HepG2 (cell line): ENCODE results near the gene RB1. TPM values are rescaled to one million over a fixed set of nuclear protein-coding genes. Genes with fewer than 3 reads are reported as not detected.

Experiments used
- ATAC-seq: fragments of 200-7000 bp; cut with Tn5 transposase; 3 replicates; pipeline ENCODE4 v1.9.1; 2020; ENCODE audit warnings: mild to moderate bottlenecking, moderate library complexity
- BruUV-seq: library from RNA; stranded (reverse); fragments of 400-500 nt; replicated peaks from 2 replicates; lab custom pipeline; 2021; lab: Mats Ljungman, UMichigan
- CTCF ChIA-PET: fragments of 300-600 bp; formaldehyde crosslinking; extraction: SDS; loops from one replicate; lab custom pipeline; 2021; ENCODE audit warnings: low total read pairs, inconsistent platforms, low intra/inter-chr PET ratio; lab: Yijun Ruan, JAX
- POLR2A ChIA-PET: fragments of 350-600 bp; sonication (Branson Sonifier 250); formaldehyde crosslinking; loops from one replicate; lab custom pipeline; 2020; ENCODE audit warnings: antibody characterized with exemption, inconsistent platforms; lab: Yijun Ruan, JAX
- DNase-seq: peaks from one replicate; pipeline ENCODE4 v3.0.0-alpha.2; 2015; ENCODE audit warnings: low spot score
- FAIRE-seq: peaks from 3 replicates; lab custom pipeline; 2011; peaks lifted over from hg19 to GRCh38; lab: Jason Lieb, UNC
- H2AFZ ChIP-seq: one replicate; pipeline ENCODE4 v1.6.1; 2011; ENCODE audit warnings: low read length, inconsistent platforms
- H3K27ac ChIP-seq: fragments of 300-600 bp; 3 replicates; pipeline ENCODE4 v1.8.0; 2011; ENCODE audit warnings: mixed run types, mild to moderate bottlenecking, mixed read lengths, low read length, inconsistent platforms; ENCODE audit not compliant: insufficient read depth; ENCODE audit errors: extremely low read length
- H3K27me3 ChIP-seq, 2 experiments: fragments of 200-600 bp in 1 of 2; 2 replicates in 1 of 2; 3 replicates in 1 of 2; pipeline versions ENCODE4 v1.6.0 to v1.8.0; 2011; ENCODE audit warnings: low read length in 2 of 2, mild to moderate bottlenecking in 2 of 2, moderate library complexity in 2 of 2, inconsistent platforms in 1 of 2; ENCODE audit not compliant: insufficient read depth in 2 of 2, control insufficient read depth in 1 of 2
- H3K36me3 ChIP-seq, 2 experiments: fragments of 200-600 bp in 1 of 2; replicated peaks in 1 of 2; 2 replicates in 1 of 2; 3 replicates in 1 of 2; pipeline versions ENCODE4 v1.5.1 to v1.8.0; 2011; ENCODE audit warnings: low read length in 2 of 2, inconsistent platforms in 1 of 2; ENCODE audit not compliant: insufficient read depth in 2 of 2, control insufficient read depth in 1 of 2
- H3K4me1 ChIP-seq: 2 replicates; pipeline ENCODE4 v1.5.1; 2012; ENCODE audit warnings: low read length, inconsistent platforms; ENCODE audit not compliant: insufficient read depth
- H3K4me2 ChIP-seq: 2 replicates; pipeline ENCODE4 v1.6.0; 2011; ENCODE audit warnings: low read depth, low read length, inconsistent platforms
- H3K4me3 ChIP-seq, 3 experiments: fragments of 200-600 bp in 1 of 3; sonication (generic), shearing (Covaris generic) in 1 of 3; replicated peaks in 1 of 3; 2 replicates each; pipeline ENCODE4 v1.5.1; 2011 to 2016; ENCODE audit warnings: low read length in 3 of 3, inconsistent platforms in 2 of 3, low read depth in 2 of 3, mild to moderate bottlenecking in 2 of 3, control low read depth in 1 of 3, mixed read lengths in 1 of 3; ENCODE audit not compliant: insufficient read depth in 1 of 3
- H3K79me2 ChIP-seq: one replicate; pipeline ENCODE4 v1.6.1; 2011; ENCODE audit warnings: low read length, inconsistent platforms; ENCODE audit not compliant: insufficient read depth
- H3K9ac ChIP-seq: 2 replicates; pipeline ENCODE4 v1.6.0; 2011; ENCODE audit warnings: mild to moderate bottlenecking, low read depth, low read length, inconsistent platforms; ENCODE audit not compliant: insufficient read depth
- H3K9me3 ChIP-seq: 2 replicates; pipeline ENCODE4 v1.5.1; 2012; ENCODE audit warnings: mild to moderate bottlenecking, low read length
- H4K20me1 ChIP-seq: 2 replicates; pipeline ENCODE4 v1.6.0; 2011; ENCODE audit warnings: inconsistent platforms, mild to moderate bottlenecking, low read length, moderate library complexity; ENCODE audit not compliant: insufficient read depth
- CBFB ChIP-seq: sonication (generic); formaldehyde crosslinking; IDR thresholded peaks from 2 replicates; pipeline ENCODE4 v1.4.0; 2020; ENCODE audit warnings: missing genetic modification reagents
- CREB1 ChIP-seq, 2 experiments: fragments of 450-650 bp in 1 of 2; IDR thresholded peaks; 2 replicates each; pipeline ENCODE4 v1.6.1; 2016 to 2017; ENCODE audit warnings: control low read depth in 1 of 2, mild to moderate bottlenecking in 1 of 2, missing compliant biosample characterization in 1 of 2, missing genetic modification characterization in 1 of 2
- GTF2F1 ChIP-seq: fragments of 150-350 bp; IDR thresholded peaks from 2 replicates; pipeline ENCODE4 v1.6.1; 2014; ENCODE audit warnings: low read length
- HMGA1 ChIP-seq: sonication (generic); formaldehyde crosslinking; conservative IDR thresholded peaks from 2 replicates; pipeline ENCODE4 v1.4.0; 2020; ENCODE audit warnings: missing genetic modification reagents
- HOXA9 ChIP-seq: sonication (generic); formaldehyde crosslinking; IDR thresholded peaks from 2 replicates; pipeline ENCODE4 v1.8.1; 2022; ENCODE audit warnings: missing genetic modification reagents, mild to moderate bottlenecking, moderate library complexity, borderline replicate concordance
- ISL2 ChIP-seq: sonication (generic); formaldehyde crosslinking; IDR thresholded peaks from 2 replicates; pipeline ENCODE4 v1.5.0; 2020; ENCODE audit warnings: missing genetic modification reagents
- NFIC ChIP-seq: IDR thresholded peaks from 2 replicates; pipeline ENCODE4 v1.6.1; 2012; ENCODE audit warnings: mild to moderate bottlenecking, low read length, inconsistent platforms
- PITX1 ChIP-seq: sonication (generic); formaldehyde crosslinking; IDR thresholded peaks from 2 replicates; pipeline ENCODE4 v1.5.1; 2020; ENCODE audit warnings: mild to moderate bottlenecking, missing genetic modification reagents
- SMARCE1 ChIP-seq: fragments of 450-650 bp; IDR thresholded peaks from 2 replicates; pipeline ENCODE4 v1.6.1; 2017; ENCODE audit warnings: borderline replicate concordance
- SPEN ChIP-seq: sonication (generic); formaldehyde crosslinking; IDR thresholded peaks from 2 replicates; pipeline ENCODE4 v1.5.1; 2020; ENCODE audit warnings: low read depth, mild to moderate bottlenecking, missing genetic modification reagents
- TAF15 ChIP-seq: fragments of 200-400 bp; formaldehyde crosslinking; IDR thresholded peaks from one replicate; pipeline ENCODE4 v1.6.1; 2018; ENCODE audit warnings: mild to moderate bottlenecking, low read depth, low read length; ENCODE audit not compliant: poor library complexity, severe bottlenecking
- TMF1 ChIP-seq: sonication (generic); formaldehyde crosslinking; IDR thresholded peaks from 2 replicates; pipeline ENCODE4 v1.8.1; 2022; ENCODE audit warnings: low read depth, missing genetic modification reagents
- ZKSCAN5 ChIP-seq: sonication (generic); formaldehyde crosslinking; IDR thresholded peaks from 2 replicates; pipeline ENCODE4 v1.5.1; 2020; ENCODE audit warnings: mild to moderate bottlenecking, missing genetic modification reagents
- ZNF12 ChIP-seq: sonication (generic); formaldehyde crosslinking; IDR thresholded peaks from 2 replicates; pipeline ENCODE4 v1.5.0; 2020; ENCODE audit warnings: missing genetic modification reagents
- ZNF510 ChIP-seq: sonication (generic); formaldehyde crosslinking; IDR thresholded peaks from 2 replicates; pipeline ENCODE4 v1.4.0; 2020; ENCODE audit warnings: low read depth, mild to moderate bottlenecking, missing genetic modification reagents
- ZNF629 ChIP-seq: sonication (generic); formaldehyde crosslinking; conservative IDR thresholded peaks from 2 replicates; pipeline ENCODE4 v1.5.0; 2020; ENCODE audit warnings: missing genetic modification reagents
- WGBS: methylation state at CpG from one replicate; pipeline ENCODE4 v1.1.6; 2017; ENCODE audit warnings: low lambda C conversion rate; 5-methylcytosine and 5-hydroxymethylcytosine counted together
- in situ Hi-C: cut with HindIII; loops from 2 replicates; pipeline ENCODE4 v1.10.0; 2017; ENCODE audit warnings: low pct_unique_long_range_greater_than_20kb; ENCODE audit not compliant: extremely low pct_ligation_motif_present
- intact Hi-C: fragments of 100-400 bp; cut with micrococcal nuclease; formaldehyde crosslinking; loops from one replicate; pipeline ENCODE4 v1.10.0; 2022; ENCODE audit not compliant: unreplicated experiment
- polyA plus RNA-seq, 8 experiments: library from polyadenylated mRNA; depleted of rRNA in 3 of 8; stranded (reverse) in 7 of 8; unstranded in 1 of 8; fragments of >200 nt; fragmentation: Illumina TruSeq in 4 of 8; extraction: Trizol in 4 of 8; gene quantifications; 2 replicates each; pipeline versions ENCODE4 v1.2.1 to v1.2.3, GENCODE V29; 2011 to 2016; ENCODE audit warnings: low read depth in 4 of 8, missing spikeins in 1 of 8, mixed read lengths in 1 of 8; ENCODE audit not compliant: insufficient read depth in 1 of 8
- total RNA-seq, 5 experiments: library from RNA; depleted of rRNA; stranded (reverse); fragments of >200 nt; fragmentation: Illumina TruSeq; extraction: Trizol; gene quantifications; 2 replicates each; pipeline ENCODE4 v1.2.3, GENCODE V29; 2016; ENCODE audit warnings: low read depth in 1 of 5
- TF ChIP-seq, protein P1 (sequence below): sonication (generic); formaldehyde crosslinking; IDR thresholded peaks from 2 replicates; pipeline ENCODE4 v1.4.0; 2020; ENCODE audit warnings: missing genetic modification reagents
- TF ChIP-seq, protein P2 (sequence below): sonication (generic); formaldehyde crosslinking; IDR thresholded peaks from 2 replicates; pipeline ENCODE4 v1.4.0; 2020; ENCODE audit warnings: missing genetic modification reagents
- TF ChIP-seq, protein P3 (sequence below): sonication (generic); formaldehyde crosslinking; conservative IDR thresholded peaks from 2 replicates; pipeline ENCODE4 v1.4.0; 2020; ENCODE audit warnings: missing genetic modification reagents

Gene RB1
- total and polyA plus RNA-seq, 2 of the 13 experiments (the other 11 are each of a cell fraction or from before 2014, with no cell fraction given) = 15.6 to 23.7 TPM

DNA sequence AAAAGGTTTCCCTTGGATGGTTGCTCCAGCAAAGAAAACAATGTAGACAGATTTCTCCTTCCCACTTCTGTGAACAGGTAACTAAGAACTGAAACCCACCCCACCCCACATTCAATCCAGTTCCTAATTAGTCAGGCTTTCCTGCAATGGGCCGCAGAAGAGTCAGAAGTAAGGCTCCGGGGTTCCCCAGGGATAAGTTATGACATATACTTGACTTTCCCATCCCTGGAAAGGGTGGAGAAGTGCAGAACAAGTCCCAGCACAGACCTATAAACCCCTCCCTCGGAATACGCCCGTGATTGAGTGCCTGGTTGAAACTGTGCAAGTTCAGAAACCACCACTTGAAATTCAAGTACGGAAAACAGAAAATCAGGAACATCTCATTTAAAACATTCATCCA, 204.5 kb downstream of the RB1 start:
- Histone ChIP-seq H3K36me3 (no peaks in the 10 kb centered on the region), H3K4me3 (no peak overlapping the region), H3K79me2 (no peaks in the 10 kb centered on the region), H2AFZ (no peak overlapping the region), H3K27me3 (no peaks in the 10 kb centered on the region; a peak in 1 of 5 replicates), H3K9me3 (no peaks in the 10 kb centered on the region), H3K4me1 (no peaks in the 10 kb centered on the region)
- ChIA-PET POLR2A (no interaction called here), CTCF (no interaction called here)
- 96% methylated on average over 6 of the region's 6 CpGs for WGBS
- ATAC-seq = no peak
- intact Hi-C loops = no loop called here
- no peak for DNase-seq
- in situ Hi-C loops = no loop called here
- no TSS peak for BruUV-seq
- TF ChIP-seq ISL2 (no peak), PITX1 (CRISPR knock-in tag) (no peak), ZNF629 (CRISPR knock-in tag) (no peak), CBFB (CRISPR knock-in tag) (no peak), GTF2F1 (no peak), ZNF12 (no peak), SMARCE1 (no peak), SPEN (CRISPR knock-in tag) (no peak), ZKSCAN5 (no peak), ZNF510 (CRISPR knock-in tag) (no peak), CREB1 (IDR thresholded peaks at IDR 0.05) (no peak), CREB1 (CRISPR knock-in tag; IDR thresholded peaks at IDR 0.05) (no peak), TAF15 (no peak), HOXA9 (CRISPR knock-in tag) (no peak), TMF1 (CRISPR knock-in tag) (no peak), HMGA1 (no peak), NFIC (no peak)
- TF ChIP-seq, protein P1, sequence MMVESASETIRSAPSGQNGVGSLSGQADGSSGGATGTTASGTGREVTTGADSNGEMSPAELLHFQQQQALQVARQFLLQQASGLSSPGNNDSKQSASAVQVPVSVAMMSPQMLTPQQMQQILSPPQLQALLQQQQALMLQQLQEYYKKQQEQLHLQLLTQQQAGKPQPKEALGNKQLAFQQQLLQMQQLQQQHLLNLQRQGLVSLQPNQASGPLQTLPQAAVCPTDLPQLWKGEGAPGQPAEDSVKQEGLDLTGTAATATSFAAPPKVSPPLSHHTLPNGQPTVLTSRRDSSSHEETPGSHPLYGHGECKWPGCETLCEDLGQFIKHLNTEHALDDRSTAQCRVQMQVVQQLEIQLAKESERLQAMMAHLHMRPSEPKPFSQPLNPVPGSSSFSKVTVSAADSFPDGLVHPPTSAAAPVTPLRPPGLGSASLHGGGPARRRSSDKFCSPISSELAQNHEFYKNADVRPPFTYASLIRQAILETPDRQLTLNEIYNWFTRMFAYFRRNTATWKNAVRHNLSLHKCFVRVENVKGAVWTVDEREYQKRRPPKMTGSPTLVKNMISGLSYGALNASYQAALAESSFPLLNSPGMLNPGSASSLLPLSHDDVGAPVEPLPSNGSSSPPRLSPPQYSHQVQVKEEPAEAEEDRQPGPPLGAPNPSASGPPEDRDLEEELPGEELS (CRISPR knock-in tag) = no peak
- TF ChIP-seq, protein P2, sequence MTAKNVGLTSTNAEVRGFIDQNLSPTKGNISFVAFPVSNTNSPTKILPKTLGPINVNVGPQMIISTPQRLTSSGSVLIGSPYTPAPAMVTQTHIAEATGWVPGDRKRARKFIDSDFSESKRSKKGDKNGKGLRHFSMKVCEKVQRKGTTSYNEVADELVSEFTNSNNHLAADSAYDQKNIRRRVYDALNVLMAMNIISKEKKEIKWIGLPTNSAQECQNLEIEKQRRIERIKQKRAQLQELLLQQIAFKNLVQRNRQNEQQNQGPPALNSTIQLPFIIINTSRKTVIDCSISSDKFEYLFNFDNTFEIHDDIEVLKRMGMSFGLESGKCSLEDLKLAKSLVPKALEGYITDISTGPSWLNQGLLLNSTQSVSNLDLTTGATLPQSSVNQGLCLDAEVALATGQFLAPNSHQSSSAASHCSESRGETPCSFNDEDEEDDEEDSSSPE (CRISPR knock-in tag) = no peak
- TF ChIP-seq, protein P3, sequence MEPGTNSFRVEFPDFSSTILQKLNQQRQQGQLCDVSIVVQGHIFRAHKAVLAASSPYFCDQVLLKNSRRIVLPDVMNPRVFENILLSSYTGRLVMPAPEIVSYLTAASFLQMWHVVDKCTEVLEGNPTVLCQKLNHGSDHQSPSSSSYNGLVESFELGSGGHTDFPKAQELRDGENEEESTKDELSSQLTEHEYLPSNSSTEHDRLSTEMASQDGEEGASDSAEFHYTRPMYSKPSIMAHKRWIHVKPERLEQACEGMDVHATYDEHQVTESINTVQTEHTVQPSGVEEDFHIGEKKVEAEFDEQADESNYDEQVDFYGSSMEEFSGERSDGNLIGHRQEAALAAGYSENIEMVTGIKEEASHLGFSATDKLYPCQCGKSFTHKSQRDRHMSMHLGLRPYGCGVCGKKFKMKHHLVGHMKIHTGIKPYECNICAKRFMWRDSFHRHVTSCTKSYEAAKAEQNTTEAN (CRISPR knock-in tag) = no peak
- TF ChIP-seq, all 625 proteins: peak for 0
- H3K4me2 ChIP-seq = no peak overlapping the region
- FAIRE-seq = no peak
- H3K9ac ChIP-seq = no peak overlapping the region
- H3K27ac ChIP-seq = no peak overlapping the region
- H4K20me1 ChIP-seq = no peaks in the 10 kb centered on the region
